HCT116 (cell line): ENCODE data around the gene TRMT1. TPM values are rescaled to one million over a fixed set of nuclear protein-coding genes. Genes with fewer than 3 reads are reported as not detected.
"Not testable (repeated sequence)": the region's sequence is repeated elsewhere in the genome, so short reads cannot be mapped to it uniquely, and the experiment has no call there.

Experiments used
- ATAC-seq: fragments of 200-7000 bp; cut with Tn5 transposase; 2 replicates; pipeline ENCODE4 v1.9.1; 2020; ENCODE audit warnings: mild to moderate bottlenecking, moderate library complexity
- BruUV-seq: library from RNA; stranded (reverse); fragments of 400-500 nt; replicated peaks from 2 replicates; lab custom pipeline; 2021; lab: Mats Ljungman, UMichigan
- CTCF ChIA-PET: fragments of 300-600 bp; sonication (Branson Sonifier 250); formaldehyde crosslinking; loops from one replicate; lab custom pipeline; 2021; ENCODE audit warnings: antibody characterized with exemption; lab: Charles Lee
- POLR2A ChIA-PET: fragments of 300-600, 350-600 bp; sonication (Branson Sonifier 250); formaldehyde crosslinking; loops from one replicate; lab custom pipeline; 2021; ENCODE audit warnings: antibody characterized with exemption; lab: Charles Lee
- RAD21 ChIA-PET, 2 experiments: fragments of 300-600 bp; sonication (Branson Sonifier 250); formaldehyde crosslinking; loops; one replicate each; lab custom pipeline; 2023; ENCODE audit warnings: low total read pairs in 2 of 2; ENCODE audit not compliant: uncharacterized antibody in 2 of 2, unreplicated experiment in 2 of 2, low non-redundant PET in 1 of 2; lab: Charles Lee
- DNase-seq: peaks from one replicate; pipeline ENCODE4 v3.0.0-alpha.2; 2010; ENCODE audit warnings: low read depth, low spot score
- H2AFZ ChIP-seq: fragments of 200-600 bp; shearing (Covaris generic), sonication (generic); 2 replicates; pipeline ENCODE4 v1.6.1; 2017; ENCODE audit warnings: low read depth, mixed run types, mixed read lengths, antibody characterized with exemption, low read length; ENCODE audit not compliant: poor library complexity, severe bottlenecking
- H3K27ac ChIP-seq: 2 replicates; pipeline ENCODE4 v1.5.1; 2012; ENCODE audit warnings: low read depth, low read length
- H3K27me3 ChIP-seq: fragments of 200-600 bp; sonication (generic); 2 replicates; pipeline ENCODE4 v1.6.1; 2016; ENCODE audit warnings: mixed run types, low read length, mixed read lengths; ENCODE audit not compliant: insufficient read depth
- H3K36me3 ChIP-seq, 2 experiments: fragments of 200-500 bp in 1 of 2; fragments of 200-600 bp in 1 of 2; sonication (Bioruptor generic) in 1 of 2; sonication (generic) in 1 of 2; 2 replicates each; pipeline versions ENCODE4 v1.5.1 to v1.6.1; 2014 to 2016; ENCODE audit warnings: low read length in 2 of 2, inconsistent platforms in 1 of 2, mixed read lengths in 1 of 2, mixed run types in 1 of 2; ENCODE audit not compliant: insufficient read depth in 2 of 2, control insufficient read depth in 1 of 2
- H3K4me1 ChIP-seq, 2 experiments: fragments of 200-600 bp in 1 of 2; sonication (generic) in 1 of 2; 2 replicates each; pipeline versions ENCODE4 v1.5.1 to v1.6.1; 2012 to 2017; ENCODE audit warnings: low read length in 2 of 2, inconsistent platforms in 1 of 2, mild to moderate bottlenecking in 1 of 2, mixed read lengths in 1 of 2, mixed run types in 1 of 2, moderate library complexity in 1 of 2; ENCODE audit not compliant: insufficient read depth in 2 of 2, control insufficient read depth in 1 of 2
- H3K4me2 ChIP-seq: fragments of 200-600 bp; sonication (generic); 2 replicates; pipeline ENCODE4 v1.6.1; 2017; ENCODE audit warnings: mixed run types, low read length, mixed read lengths
- H3K4me3 ChIP-seq, 2 experiments: fragments of 200-600 bp in 1 of 2; sonication (generic) in 1 of 2; replicated peaks in 1 of 2; 2 replicates each; pipeline ENCODE4 v1.5.1; 2011 to 2016; ENCODE audit warnings: low read length in 2 of 2, control low read depth in 1 of 2, low read depth in 1 of 2, mild to moderate bottlenecking in 1 of 2, mixed read lengths in 1 of 2, mixed run types in 1 of 2
- H3K79me2 ChIP-seq: fragments of 200-600 bp; sonication (generic); 2 replicates; pipeline ENCODE4 v1.6.1; 2017; ENCODE audit warnings: mild to moderate bottlenecking, mixed run types, low read length, moderate library complexity, mixed read lengths; ENCODE audit not compliant: insufficient read depth
- H3K9ac ChIP-seq: fragments of 200-600 bp; sonication (generic); 2 replicates; pipeline ENCODE4 v1.6.1; 2016; ENCODE audit warnings: low read length, mixed read lengths
- H3K9me2 ChIP-seq: fragments of 200-600 bp; sonication (generic), shearing (Covaris generic); 2 replicates; pipeline ENCODE4 v1.6.1; 2017; ENCODE audit warnings: mixed run types, mild to moderate bottlenecking, moderate library complexity; ENCODE audit not compliant: insufficient read depth
- H3K9me3 ChIP-seq, 2 experiments: fragments of 200-500 bp in 1 of 2; fragments of 200-600 bp in 1 of 2; sonication (Bioruptor generic) in 1 of 2; sonication (generic) in 1 of 2; 2 replicates each; pipeline ENCODE4 v1.6.1; 2014 to 2017; ENCODE audit warnings: low read length in 2 of 2, mixed read lengths in 2 of 2, inconsistent platforms in 1 of 2, low read depth in 1 of 2, mild to moderate bottlenecking in 1 of 2, mixed run types in 1 of 2, moderate library complexity in 1 of 2; ENCODE audit not compliant: control insufficient read depth in 1 of 2, insufficient read depth in 1 of 2
- H4K20me1 ChIP-seq: fragments of 200-600 bp; sonication (generic), shearing (Covaris generic); 2 replicates; pipeline ENCODE4 v1.6.1; 2017; ENCODE audit warnings: mixed run types, mild to moderate bottlenecking, moderate library complexity; ENCODE audit not compliant: insufficient read depth
- POLR2A ChIP-seq: IDR thresholded peaks from 2 replicates; pipeline ENCODE4 v1.7.0; 2011; ENCODE audit warnings: borderline replicate concordance; ENCODE audit not compliant: insufficient read depth, insufficient read length; ENCODE audit errors: extremely low read depth
- SP1 ChIP-seq: IDR thresholded peaks from 2 replicates; pipeline ENCODE4 v1.6.1; 2012; ENCODE audit warnings: low read depth
- intact Hi-C: fragments of 100-400 bp; cut with micrococcal nuclease; formaldehyde crosslinking; loops from 2 replicates; pipeline ENCODE4 v1.10.0; 2022
- total RNA-seq: library from RNA; stranded (reverse); gene quantifications from one replicate; pipeline ENCODE4 v1.2.1, GENCODE V29; 2021; ENCODE audit not compliant: unreplicated experiment

The TRMT1 gene
- total RNA-seq, 1 experiment from 2014 or later, result 84.4 TPM

GRCh38 chr19:13149628-13150186, 33.2 kb upstream of the TRMT1 start:
- intact Hi-C loops, result loop anchor here (2.0 to 5.0 kb wide), 3 partner anchors 33 to 698 kb away; partner anchors contain the start of gene TRMT1
- no TSS peak for BruUV-seq

DNA sequence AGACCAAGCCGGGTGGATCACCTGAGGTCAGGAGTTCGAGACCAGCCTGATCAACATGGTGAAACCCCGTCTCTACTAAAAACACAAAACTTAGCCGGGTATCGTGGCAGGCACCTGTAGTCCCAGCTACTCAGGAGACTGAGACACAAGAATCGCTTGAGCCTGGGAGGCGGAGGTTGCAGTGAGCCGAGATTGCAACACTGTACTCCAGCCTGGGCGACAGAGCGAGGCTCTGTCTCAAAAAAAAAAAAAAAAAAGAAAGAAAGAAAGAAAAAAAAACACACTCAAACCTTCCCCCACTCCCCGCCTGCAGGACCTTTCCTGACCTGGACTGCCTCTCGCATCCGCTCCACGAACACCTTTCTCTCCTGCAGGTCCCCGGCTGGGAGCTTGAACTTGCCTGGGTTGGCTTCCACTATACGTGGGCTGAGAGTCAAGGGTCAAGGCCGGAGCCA, 32.7 kb upstream of the TRMT1 start:
- ChIA-PET CTCF (interaction anchor here (1.0 to 1.1 kb wide), 2 partner anchors 89 to 171 kb away, joined by 3 to 4 read pairs; no protein-coding TSS in a partner anchor), RAD21 (interaction anchor here in 1 of 2 experiments (1.1 kb wide), 1 partner anchor 48 kb away, joined by 6 read pairs; no protein-coding TSS in a partner anchor), POLR2A (interaction anchor here (1.1 to 2.5 kb wide), 3 partner anchors 15 to 83 kb away, joined by 3 to 11 read pairs (median 5); no protein-coding TSS in a partner anchor)
- ATAC-seq, intact Hi-C loops, H3K27me3 ChIP-seq, DNase-seq, H3K9me3 ChIP-seq, H4K20me1 ChIP-seq, BruUV-seq, H2AFZ ChIP-seq, H3K9me2 ChIP-seq: not testable (repeated sequence)
- peaks cover 39 to 66% of the 10 kb centered on the region in 2 experiments for H3K4me1 ChIP-seq
- H3K4me2 ChIP-seq, result peak overlapping the region; percentile 99
- peak overlapping the region; percentile 100 for H3K9ac ChIP-seq
- peak overlapping the region; percentile 84 to 98 for H3K4me3 ChIP-seq
- peaks cover 61% of the 10 kb centered on the region for H3K79me2 ChIP-seq
- H3K27ac ChIP-seq, result peak overlapping the region; percentile 94
- peaks cover 0 to 19% of the 10 kb centered on the region in 2 experiments; a peak in 3 of 4 replicates for H3K36me3 ChIP-seq

More at GRCh38 chr19:13149628-13150186, 33.2 kb upstream of the TRMT1 start:
- Histone ChIP-seq H3K27ac (peak overlapping the region; percentile 94), H3K4me3 (peak overlapping the region; percentile 84 to 98), H2AFZ (no peak overlapping the region), H3K9me2 (no peaks in the 10 kb centered on the region), H3K79me2 (peaks cover 61% of the 10 kb centered on the region), H3K9ac (peak overlapping the region; percentile 100), H3K4me1 (peaks cover 34 to 66% of the 10 kb centered on the region in 2 experiments), H4K20me1 (peaks cover 12% of the 10 kb centered on the region; the same call in 1 of the 2 replicates), H3K9me3 (no peaks in the 10 kb centered on the region), H3K27me3 (no peaks in the 10 kb centered on the region), H3K36me3 (peaks cover 0 to 15% of the 10 kb centered on the region in 2 experiments; a peak in 2 of 4 replicates), H3K4me2 (peak overlapping the region; percentile 99)
- DNase-seq, result no peak
- ChIA-PET RAD21 (interaction anchor here in 1 of 2 experiments (0.6 to 1.1 kb wide), 3 partner anchors 49 to 193 kb away, joined by 3 to 6 read pairs (median 4); no protein-coding TSS in a partner anchor), CTCF (interaction anchor here (0.9 to 1.1 kb wide), 3 partner anchors 55 to 172 kb away, joined by 3 to 4 read pairs (median 4); no protein-coding TSS in a partner anchor), POLR2A (interaction anchor here (0.6 to 2.5 kb wide), 7 partner anchors 12 to 93 kb away, joined by 3 to 11 read pairs (median 4); no protein-coding TSS in a partner anchor)
- TF ChIP-seq SP1 (no peak), POLR2A (peak; percentile 15)
- peak; percentile 2 for ATAC-seq
